H1 (cell line): ENCODE data around the gene ZNF75A. TPM values are rescaled to one million over a fixed set of nuclear protein-coding genes. Genes with fewer than 3 reads are reported as not detected.

Experiments
- CTCF ChIA-PET: fragments of 300-600 bp; sonication (Branson Sonifier 250); formaldehyde crosslinking; loops from one replicate; lab custom pipeline; 2021; ENCODE audit not compliant: partially characterized antibody; lab: Charles Lee
- POLR2A ChIA-PET: fragments of 300-600 bp; sonication (Branson Sonifier 250); formaldehyde crosslinking; loops from one replicate; lab custom pipeline; 2021; ENCODE audit warnings: inconsistent platforms; ENCODE audit not compliant: partially characterized antibody; lab: Charles Lee
- DNase-seq, 2 experiments: peaks; one replicate each; pipeline versions ENCODE4 v3.0.0 to v3.0.0-alpha.2; 2010 to 2022; ENCODE audit warnings: low spot score in 2 of 2, low read depth in 1 of 2, mixed read lengths in 1 of 2
- FAIRE-seq: peaks from 2 replicates; lab custom pipeline; 2011; peaks lifted over from hg19 to GRCh38; lab: Jason Lieb, UNC
- H2AFZ ChIP-seq: 2 replicates; pipeline ENCODE4 v1.8.1; 2012; ENCODE audit warnings: low read length, inconsistent platforms
- H2AK5ac ChIP-seq: 2 replicates; pipeline ENCODE4 v1.6.1; 2013; ENCODE audit warnings: low read depth, low read length
- H2BK120ac ChIP-seq: replicated peaks from 2 replicates; pipeline ENCODE3; 2013; ENCODE audit warnings: low read depth, low read length, inconsistent platforms
- H2BK12ac ChIP-seq: 2 replicates; pipeline ENCODE4 v1.6.1; 2013; ENCODE audit warnings: low read depth, low read length
- H2BK15ac ChIP-seq: 2 replicates; pipeline ENCODE4 v1.6.1; 2013; ENCODE audit warnings: low read length
- H2BK20ac ChIP-seq: 2 replicates; pipeline ENCODE4 v1.6.1; 2013; ENCODE audit warnings: low read length
- H2BK5ac ChIP-seq: 2 replicates; pipeline ENCODE4 v1.6.1; 2013; ENCODE audit warnings: low read depth, low read length
- H3K14ac ChIP-seq: 2 replicates; pipeline ENCODE4 v1.6.1; 2013; ENCODE audit warnings: inconsistent platforms; ENCODE audit not compliant: insufficient read length
- H3K18ac ChIP-seq: 2 replicates; pipeline ENCODE4 v1.6.1; 2013; ENCODE audit warnings: low read length; ENCODE audit errors: extremely low read depth
- H3K23ac ChIP-seq: 2 replicates; pipeline ENCODE4 v1.6.1; 2013; ENCODE audit warnings: inconsistent platforms; ENCODE audit not compliant: insufficient read length
- H3K23me2 ChIP-seq: 2 replicates; pipeline ENCODE4 v1.6.1; 2013; ENCODE audit warnings: low read depth, low read length
- H3K27ac ChIP-seq: 2 replicates; pipeline ENCODE4 v1.6.1; 2011; ENCODE audit warnings: low read depth, low read length, inconsistent platforms
- H3K27me3 ChIP-seq, 4 experiments: replicated peaks in 1 of 4; 1 replicate in 1 of 4; 2 replicates in 3 of 4; pipeline versions ENCODE4 v1.6.1 to v1.8.1; 2011 to 2013; ENCODE audit warnings: low read length in 3 of 4, mild to moderate bottlenecking in 3 of 4, inconsistent platforms in 2 of 4, mixed read lengths in 2 of 4, moderate library complexity in 1 of 4; ENCODE audit not compliant: control insufficient read depth in 3 of 4, insufficient read depth in 3 of 4; ENCODE audit errors: extremely low read depth in 1 of 4
- H3K36me3 ChIP-seq, 4 experiments: 2 replicates each; pipeline versions ENCODE4 v1.6.1 to v1.8.1; 2011 to 2013; ENCODE audit warnings: mild to moderate bottlenecking in 4 of 4, low read length in 3 of 4, moderate library complexity in 2 of 4, control low read depth in 1 of 4, inconsistent platforms in 1 of 4; ENCODE audit not compliant: insufficient read depth in 4 of 4, control insufficient read depth in 2 of 4
- H3K4ac ChIP-seq: replicated peaks from 2 replicates; pipeline ENCODE3; 2013; ENCODE audit warnings: low read length, low read depth, mixed read lengths, inconsistent platforms; ENCODE audit not compliant: insufficient read length
- H3K4me1 ChIP-seq, 4 experiments: replicated peaks in 1 of 4; 1 replicate in 1 of 4; 2 replicates in 3 of 4; pipeline versions ENCODE4 v1.6.1 to v1.8.1; 2011 to 2013; ENCODE audit warnings: low read length in 3 of 4, inconsistent platforms in 2 of 4, mixed read lengths in 1 of 4; ENCODE audit not compliant: insufficient read depth in 4 of 4, control insufficient read depth in 3 of 4
- H3K4me2 ChIP-seq, 2 experiments: 2 replicates each; pipeline versions ENCODE4 v1.6.1 to v1.8.1; 2011 to 2013; ENCODE audit warnings: low read depth in 2 of 2, low read length in 2 of 2, control low read depth in 1 of 2, inconsistent platforms in 1 of 2, mild to moderate bottlenecking in 1 of 2; ENCODE audit not compliant: insufficient read depth in 1 of 2
- H3K4me3 ChIP-seq, 4 experiments: fragments of 200-600, 300-600 bp in 1 of 4; sonication (generic), shearing (Covaris generic), sonication (Bioruptor Twin) in 1 of 4; 2 replicates each; pipeline versions ENCODE4 v1.5.1 to v1.8.1; 2011 to 2016; ENCODE audit warnings: low read length in 4 of 4, low read depth in 3 of 4, control low read depth in 2 of 4, inconsistent platforms in 2 of 4, mild to moderate bottlenecking in 2 of 4, mixed read lengths in 1 of 4, moderate library complexity in 1 of 4; ENCODE audit not compliant: insufficient read depth in 2 of 4; ENCODE audit errors: extremely low read depth in 1 of 4
- H3K56ac ChIP-seq: replicated peaks from 2 replicates; pipeline ENCODE3; 2013; ENCODE audit warnings: low read depth, mild to moderate bottlenecking, mixed read lengths, low read length, inconsistent platforms; ENCODE audit not compliant: insufficient read length
- H3K79me1 ChIP-seq: 2 replicates; pipeline ENCODE4 v1.6.1; 2013; ENCODE audit warnings: low read depth, low read length, control low read depth
- H3K79me2 ChIP-seq, 2 experiments: 2 replicates each; pipeline versions ENCODE4 v1.6.1 to v1.8.1; 2012 to 2013; ENCODE audit warnings: low read length in 2 of 2, mild to moderate bottlenecking in 2 of 2, inconsistent platforms in 1 of 2; ENCODE audit not compliant: insufficient read depth in 2 of 2, control insufficient read depth in 1 of 2
- H3K9ac ChIP-seq, 4 experiments: replicated peaks in 1 of 4; 1 replicate in 1 of 4; 2 replicates in 3 of 4; pipeline versions ENCODE4 v1.6.1 to v1.8.1; 2011 to 2013; ENCODE audit warnings: low read depth in 3 of 4, low read length in 3 of 4, control low read depth in 2 of 4, mild to moderate bottlenecking in 2 of 4, moderate library complexity in 2 of 4, inconsistent platforms in 1 of 4; ENCODE audit errors: extremely low read depth in 1 of 4
- H3K9me3 ChIP-seq, 2 experiments: 2 replicates each; pipeline versions ENCODE4 v1.6.1 to v1.8.1; 2012 to 2013; ENCODE audit warnings: mild to moderate bottlenecking in 2 of 2, moderate library complexity in 2 of 2, control low read depth in 1 of 2, inconsistent platforms in 1 of 2, low read depth in 1 of 2, low read length in 1 of 2, mixed read lengths in 1 of 2; ENCODE audit not compliant: insufficient read depth in 2 of 2
- H4K20me1 ChIP-seq, 2 experiments: replicated peaks in 1 of 2; 2 replicates each; pipeline versions ENCODE3 to v1.8.1; 2011 to 2013; ENCODE audit warnings: inconsistent platforms in 2 of 2, low read length in 2 of 2, mild to moderate bottlenecking in 1 of 2; ENCODE audit not compliant: insufficient read depth in 2 of 2, control insufficient read depth in 1 of 2
- H4K5ac ChIP-seq: 2 replicates; pipeline ENCODE4 v1.6.1; 2013; ENCODE audit warnings: low read length, low read depth, mixed read lengths, inconsistent platforms; ENCODE audit not compliant: insufficient read length
- H4K8ac ChIP-seq: 2 replicates; pipeline ENCODE4 v1.8.0; 2013; ENCODE audit warnings: mild to moderate bottlenecking, moderate library complexity, low read length, inconsistent platforms; ENCODE audit not compliant: insufficient read depth; ENCODE audit errors: extremely low read depth
- H4K91ac ChIP-seq: replicated peaks from 2 replicates; pipeline ENCODE3; 2013; ENCODE audit warnings: low read length, mixed read lengths, inconsistent platforms; ENCODE audit not compliant: insufficient read length
- BACH1 ChIP-seq: IDR thresholded peaks from 2 replicates; pipeline ENCODE4 v1.6.1; 2012; ENCODE audit warnings: low read length, improper control_type of control experiment
- BCL11A ChIP-seq, 2 experiments: IDR thresholded peaks; one replicate each; pipeline ENCODE4 v1.6.1; 2011; ENCODE audit warnings: low read depth in 2 of 2, low read length in 2 of 2, mild to moderate bottlenecking in 2 of 2
- CHD2 ChIP-seq: IDR thresholded peaks from 2 replicates; pipeline ENCODE4 v1.6.1; 2012; ENCODE audit warnings: low read length, improper control_type of control experiment
- JUND ChIP-seq: IDR thresholded peaks from 2 replicates; pipeline ENCODE4 v1.6.1; 2011; ENCODE audit warnings: mild to moderate bottlenecking, improper control_type of control experiment, low read length
- KDM1A ChIP-seq: fragments of 200-600, 300-600 bp; sonication (generic); IDR thresholded peaks from 2 replicates; pipeline ENCODE4 v1.7.1; 2016; ENCODE audit warnings: mild to moderate bottlenecking, low read length, borderline replicate concordance
- KDM4A ChIP-seq: IDR thresholded peaks from one replicate; pipeline ENCODE4 v1.7.1; 2012; ENCODE audit warnings: low read depth, mild to moderate bottlenecking, moderate library complexity, low read length, inconsistent platforms; ENCODE audit not compliant: severe bottlenecking
- NANOG ChIP-seq: IDR thresholded peaks from 2 replicates; pipeline ENCODE4 v1.6.1; 2011; ENCODE audit warnings: low read length, low read depth, mild to moderate bottlenecking, inconsistent platforms; ENCODE audit not compliant: insufficient read depth, poor library complexity, severe bottlenecking
- SAP30 ChIP-seq: fragments of 300-600 bp; sonication (generic); IDR thresholded peaks from 2 replicates; pipeline ENCODE4 v1.7.1; 2012; ENCODE audit warnings: low read length, moderate library complexity, mild to moderate bottlenecking, inconsistent platforms; ENCODE audit not compliant: insufficient read depth, insufficient replicate concordance
- TEAD4 ChIP-seq: IDR thresholded peaks from 2 replicates; pipeline ENCODE4 v1.6.1; 2012; ENCODE audit warnings: low read depth, low read length, inconsistent platforms, mixed read lengths
- USF2 ChIP-seq: IDR thresholded peaks from 2 replicates; pipeline ENCODE4 v1.6.1; 2011; ENCODE audit warnings: low read length, improper control_type of control experiment
- WGBS, 2 experiments: shearing (Covaris generic) in 1 of 2; methylation state at CpG; one replicate each; pipeline versions ENCODE4 v1.1.6 to v1.1.7; 2013 to 2015; ENCODE audit warnings: low lambda C conversion rate in 2 of 2, mixed read lengths in 2 of 2, inconsistent platforms in 1 of 2, low coverage in 1 of 2, missing lambda C conversion rate in 1 of 2; ENCODE audit not compliant: insufficient replicate concordance in 2 of 2, insufficient coverage in 1 of 2, insufficient read length in 1 of 2; ENCODE audit errors: extremely low coverage in 1 of 2, missing lambda C conversion rate in 1 of 2; 5-methylcytosine and 5-hydroxymethylcytosine counted together
- polyA plus RNA-seq, 7 experiments: library from polyadenylated mRNA; depleted of rRNA in 3 of 7; stranded (reverse) in 5 of 7; unstranded in 2 of 7; fragments of >200 nt in 5 of 7; fragments of 200-250 nt in 2 of 7; gene quantifications; 1 replicate in 5 of 7; 2 replicates in 1 of 7; 4 replicates in 1 of 7; pipeline versions ENCODE4 v1.2.1 to v1.2.3, GENCODE V29; 2011 to 2013; ENCODE audit warnings: missing spikeins in 2 of 7, mixed read lengths in 2 of 7
- total RNA-seq: library from RNA; stranded (reverse); fragmentation: NEBNext Ultra II Directional; extraction: Animal tissue kit (Norgen Biotek cat#: 25700); gene quantifications from 2 replicates; pipeline ENCODE4 v1.2.1, GENCODE V29; 2021

The ZNF75A gene
- total and polyA plus RNA-seq, 2 of the 8 experiments (the other 6 are each of a cell fraction or from before 2014, with no cell fraction given), result 9.3 to 30.0 TPM

GRCh38 chr16:3256146-3256865, 49.0 kb upstream of the ZNF75A start, which contains the start of gene MEFV:
TSS of gene MEFV (minus strand) at chr16:3256633. CDS start at chr16:3256587, 46 bp downstream.
- no peak within 1 kb of the TSS for H2AFZ ChIP-seq
- FAIRE-seq, result no peak
- H3K23me2 ChIP-seq, result no peaks in the 10 kb centered on the region
- no peaks in the 10 kb centered on the region for H3K79me2 ChIP-seq
- no peak within 1 kb of the TSS for H2BK120ac ChIP-seq
- H2BK20ac ChIP-seq, result no peak within 1 kb of the TSS
- H4K8ac ChIP-seq, result no peak within 1 kb of the TSS
- H4K20me1 ChIP-seq, result no peaks in the 10 kb centered on the region
- H2AK5ac ChIP-seq, result no peak within 1 kb of the TSS
- no peak within 1 kb of the TSS for H3K27ac ChIP-seq
- no peaks in the 10 kb centered on the region for H3K36me3 ChIP-seq
- POLR2A ChIA-PET, result interaction anchor here (0.6 kb wide), 1 partner anchor 144 kb away, joined by 3 read pairs; no protein-coding TSS in a partner anchor
- no peak for DNase-seq
- no peak within 1 kb of the TSS for H4K91ac ChIP-seq
- H3K14ac ChIP-seq, result no peak within 1 kb of the TSS
- no peak within 1 kb of the TSS for H3K23ac ChIP-seq
- H2BK12ac ChIP-seq, result no peak within 1 kb of the TSS
- no peak within 1 kb of the TSS for H4K5ac ChIP-seq
- no peak within 1 kb of the TSS for H3K56ac ChIP-seq
- H3K18ac ChIP-seq, result no peak within 1 kb of the TSS
- no peaks in the 10 kb centered on the region for H3K4me1 ChIP-seq
- H3K4me3 ChIP-seq, result no peak within 1 kb of the TSS
- no peaks in the 10 kb centered on the region for H3K79me1 ChIP-seq
- CTCF ChIA-PET, result interaction anchor here (1.0 to 1.5 kb wide), 2 partner anchors 11 to 127 kb away, joined by 3 to 6 read pairs; no protein-coding TSS in a partner anchor
- no peak within 1 kb of the TSS for H2BK5ac ChIP-seq
- no peak within 1 kb of the TSS for H2BK15ac ChIP-seq
- 74% methylated on average over 11 of the region's 14 CpGs; no CpG with 5 or more reads in 1 of the 2 experiments for WGBS, 2 experiments
- no peak within 1 kb of the TSS for H3K4me2 ChIP-seq
- no peaks in the 10 kb centered on the region for H3K27me3 ChIP-seq
- no peak within 1 kb of the TSS for H3K4ac ChIP-seq
- peaks cover 18 to 32% of the 10 kb centered on the region in 2 experiments; a peak in 3 of 4 replicates for H3K9me3 ChIP-seq
- no peak for TF ChIP-seq BACH1
- TF ChIP-seq CHD2, result no peak
- no peak for TF ChIP-seq SAP30
- TF ChIP-seq KDM4A, result no peak
- no peak for TF ChIP-seq TEAD4
- no peak for TF ChIP-seq NANOG
- TF ChIP-seq USF2, result no peak
- TF ChIP-seq JUND, result no peak
- TF ChIP-seq KDM1A, result no peak
- TF ChIP-seq BCL11A (IDR thresholded peaks at IDR 0.05; ENCODE audit: low read depth in 2 of 2, low read length in 2 of 2), result no peak
- TF ChIP-seq, all 59 proteins: peak for 0
- H3K9ac ChIP-seq, result no peak within 1 kb of the TSS
